Measurements from ENCODE around the gene PTGFRN. TPM values are rescaled to one million over a fixed set of nuclear protein-coding genes. Genes with fewer than 3 reads are reported as not detected.

PTGFRN gene
- total and polyA plus RNA-seq, 2 of the 4 experiments (the other 2 are of a cell fraction), result 0.90 to 1.1 TPM

- Histone ChIP-seq H3K4me3 (ENCODE audit: insufficient read depth, low read depth, low read length) (no peak overlapping the region), H4K20me1 (ENCODE audit: insufficient read depth, low read length) (no peaks in the 10 kb centered on the region), H3K18ac (ENCODE audit: low read depth, low read length) (no peak overlapping the region), H3K79me1 (ENCODE audit: low read depth in 1 of 2, low read length in 2 of 2) (no peaks in the 10 kb centered on the region), H3K9me1 (ENCODE audit: insufficient read depth, low read length) (no peaks in the 10 kb centered on the region), H2BK120ac (ENCODE audit: low read depth, low read length) (no peak overlapping the region), H3K9ac (ENCODE audit: low read depth, low read length) (no peak overlapping the region), H3K4me2 (ENCODE audit: low read depth, low read length) (no peak overlapping the region), H4K8ac (ENCODE audit: low read depth in 2 of 2, low read length in 2 of 2) (no peak overlapping the region), H3K9me3 (ENCODE audit: control insufficient read depth, insufficient read depth, low read length) (no peaks in the 10 kb centered on the region), H3K4me1 (ENCODE audit: control insufficient read depth, insufficient read depth, low read length) (no peaks in the 10 kb centered on the region), H3K4ac (ENCODE audit: low read depth, low read length) (no peak overlapping the region), H2AK9ac (replicated peaks; ENCODE audit: low read depth, low read length, poor library complexity) (no peak overlapping the region), H3K23ac (ENCODE audit: low read depth, low read length) (no peak overlapping the region), H2AFZ (replicated peaks; ENCODE audit: low read length, poor library complexity) (no peak overlapping the region), H2BK15ac (ENCODE audit: low read depth, low read length) (no peak overlapping the region), H3K27me3 (ENCODE audit: control insufficient read depth, insufficient read depth, low read length) (peaks cover 40% of the 10 kb centered on the region), H2BK5ac (ENCODE audit: low read depth, low read length, poor library complexity, severe bottlenecking) (no peak overlapping the region), H4K91ac (ENCODE audit: insufficient read depth, low read depth, low read length) (no peak overlapping the region), H4K5ac (ENCODE audit: low read depth, low read length) (no peak overlapping the region), H3K56ac (ENCODE audit: extremely low read depth, insufficient read depth, low read length) (no peak overlapping the region), H3K36me3 (ENCODE audit: control insufficient read depth, insufficient read depth, low read length) (no peaks in the 10 kb centered on the region), H3K14ac (replicated peaks; ENCODE audit: low read depth, low read length) (no peak overlapping the region), H2BK20ac (ENCODE audit: low read depth, low read length) (no peak overlapping the region), H3K27ac (ENCODE audit: insufficient read depth, low read length) (no peak overlapping the region), H2AK5ac (ENCODE audit: low read depth, low read length) (no peak overlapping the region)
- ChIA-PET POLR2A (ENCODE audit: unreplicated experiment) (no interaction called here), CTCF (no interaction called here)
- DNase-seq (no peak), ATAC-seq (ENCODE audit: low read depth) (no peak)
- BruUV-seq (replicated peaks), result no TSS peak
- TF ChIP-seq NFE2L2 (IDR thresholded peaks at IDR 0.05; ENCODE audit: low read depth, low read length), result no peak
- no peak for TF ChIP-seq RFX5 (IDR thresholded peaks at IDR 0.05; ENCODE audit: low read depth, low read length)
- TF ChIP-seq MXI1 (IDR thresholded peaks at IDR 0.05; ENCODE audit: borderline replicate concordance, low read depth, low read length), result no peak
- TF ChIP-seq POLR2A (IDR thresholded peaks at IDR 0.05; ENCODE audit: low read depth, low read length), result no peak
- no peak for TF ChIP-seq BHLHE40 (IDR thresholded peaks at IDR 0.05; ENCODE audit: low read depth, low read length)
- no peak for TF ChIP-seq RAD21 (IDR thresholded peaks at IDR 0.05; ENCODE audit: low read length)
- no peak for TF ChIP-seq MAZ (IDR thresholded peaks at IDR 0.05; ENCODE audit: borderline replicate concordance, low read depth, low read length)
- TF ChIP-seq ELK1 (IDR thresholded peaks at IDR 0.05; ENCODE audit: borderline replicate concordance, low read depth, low read length), result no peak
- no peak for TF ChIP-seq CHD1 (IDR thresholded peaks at IDR 0.05; ENCODE audit: low read depth, low read length)
- TF ChIP-seq RCOR1 (IDR thresholded peaks at IDR 0.05; ENCODE audit: insufficient replicate concordance, low read length), result no peak
- TF ChIP-seq USF2 (IDR thresholded peaks at IDR 0.05; ENCODE audit: low read depth, low read length), result no peak
- no peak for TF ChIP-seq FOS (IDR thresholded peaks at IDR 0.05; ENCODE audit: low read depth, low read length)
- no peak for TF ChIP-seq MAFK (IDR thresholded peaks at IDR 0.05; ENCODE audit: low read depth, low read length)
- no peak for TF ChIP-seq SMC3 (IDR thresholded peaks at IDR 0.05; ENCODE audit: low read depth, low read length)
- no peak for TF ChIP-seq CEBPB (IDR thresholded peaks at IDR 0.05; ENCODE audit: low read depth, low read length)
- no peak for TF ChIP-seq CTCF (conservative IDR thresholded peaks at IDR 0.05; ENCODE audit: low read depth, low read length)
- in situ Hi-C loops (cut with MboI; ENCODE audit: low sequenced_read_pairs) (no loop called here), intact Hi-C loops (cut with micrococcal nuclease) (no loop called here), dilution Hi-C loops (cut with HindIII; ENCODE audit: low sequenced_read_pairs, unreplicated experiment) (no loop called here)
- 80% methylated on average over 1 of the region's 7 CpGs; no CpG with 5 or more reads in 1 of the 2 experiments for WGBS, 2 experiments (ENCODE audit: extremely low coverage in 2 of 2, insufficient read length in 1 of 2)
Observed at GRCh38 chr1:116915086-116915661, 5.5 kb downstream of the PTGFRN start.
